Measurements from ENCODE around the gene RXRG. TPM values are rescaled to one million over a fixed set of nuclear protein-coding genes. Genes with fewer than 3 reads are reported as not detected.

RXRG gene
- total and polyA plus RNA-seq, 12 donors: 0.17 to 2.4 (median 1.0) TPM; not detected in 2

DNA sequence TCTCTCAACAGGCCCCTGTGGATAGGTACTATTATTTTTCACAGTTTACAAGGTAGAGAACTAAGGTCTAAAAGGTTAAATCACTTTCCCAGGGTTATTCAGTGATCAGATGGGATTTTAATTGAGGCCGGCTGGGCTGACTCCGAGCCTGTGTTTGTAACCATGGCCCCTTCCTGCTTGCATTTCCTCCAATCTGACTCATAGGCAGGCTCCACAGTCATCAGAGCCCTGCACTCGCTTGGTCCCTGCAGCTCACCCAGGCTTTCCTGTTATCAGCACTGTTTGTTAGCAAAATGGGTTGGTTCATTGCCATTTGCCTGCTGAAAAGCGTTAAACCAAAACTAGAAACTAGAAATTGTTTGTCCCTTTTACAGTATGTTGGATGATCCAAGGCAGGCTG, 47.0 kb downstream of the RXRG start:
- Histone ChIP-seq H3K4me1 (replicated peaks in 1 of 2) (peaks cover 0 to 5% of the 10 kb centered on the region in 2 donors), H3K27me3 (peaks cover 2% of the 10 kb centered on the region), H3K27ac (no peak overlapping the region), H3K9me3 (replicated peaks in 1 of 3) (no peaks in the 10 kb centered on the region), H3K4me3 (no peak overlapping the region), H3K36me3 (replicated peaks in 1 of 2) (no peaks in the 10 kb centered on the region)
- intact Hi-C loops (cut with DNase I): loop anchor here (10.0 kb wide), 1 partner anchor 517 kb away; no protein-coding TSS in a partner anchor
- DNase-seq: peak in 1 of 7 donors; percentile 57
- no peak for TF ChIP-seq POLR2A (IDR thresholded peaks at IDR 0.05)
- TF ChIP-seq, protein P1, sequence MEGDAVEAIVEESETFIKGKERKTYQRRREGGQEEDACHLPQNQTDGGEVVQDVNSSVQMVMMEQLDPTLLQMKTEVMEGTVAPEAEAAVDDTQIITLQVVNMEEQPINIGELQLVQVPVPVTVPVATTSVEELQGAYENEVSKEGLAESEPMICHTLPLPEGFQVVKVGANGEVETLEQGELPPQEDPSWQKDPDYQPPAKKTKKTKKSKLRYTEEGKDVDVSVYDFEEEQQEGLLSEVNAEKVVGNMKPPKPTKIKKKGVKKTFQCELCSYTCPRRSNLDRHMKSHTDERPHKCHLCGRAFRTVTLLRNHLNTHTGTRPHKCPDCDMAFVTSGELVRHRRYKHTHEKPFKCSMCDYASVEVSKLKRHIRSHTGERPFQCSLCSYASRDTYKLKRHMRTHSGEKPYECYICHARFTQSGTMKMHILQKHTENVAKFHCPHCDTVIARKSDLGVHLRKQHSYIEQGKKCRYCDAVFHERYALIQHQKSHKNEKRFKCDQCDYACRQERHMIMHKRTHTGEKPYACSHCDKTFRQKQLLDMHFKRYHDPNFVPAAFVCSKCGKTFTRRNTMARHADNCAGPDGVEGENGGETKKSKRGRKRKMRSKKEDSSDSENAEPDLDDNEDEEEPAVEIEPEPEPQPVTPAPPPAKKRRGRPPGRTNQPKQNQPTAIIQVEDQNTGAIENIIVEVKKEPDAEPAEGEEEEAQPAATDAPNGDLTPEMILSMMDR (IDR thresholded peaks at IDR 0.05): no peak
- 32 to 50% (median 41%) methylated on average over 4 of the region's 4 CpGs for WGBS, 4 donors

DNA sequence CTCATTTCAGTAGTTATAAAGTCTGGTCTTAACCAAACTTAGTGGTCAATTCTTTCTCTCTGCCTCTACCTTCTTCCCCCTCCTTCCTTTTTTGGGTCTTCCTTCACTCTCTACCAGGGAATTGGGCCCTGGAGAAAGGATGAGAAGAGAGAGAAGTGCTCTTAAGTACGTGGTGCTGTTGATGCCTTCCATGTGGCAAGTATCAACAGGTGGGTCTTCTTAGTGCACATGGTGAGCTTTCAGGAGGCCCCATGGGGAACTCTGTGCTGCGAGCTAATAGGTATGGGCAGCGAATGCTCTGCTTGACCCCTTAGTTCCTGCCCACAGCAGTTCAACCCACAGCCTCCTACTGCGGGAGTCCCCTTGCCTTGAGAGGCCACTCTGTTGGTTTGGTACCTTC, 49.0 kb downstream of the RXRG start:
- WGBS, 4 donors: 82 to 96% (median 90%) methylated on average over 3 to 4 of the region's 4 CpGs
- DNase-seq: no peak
- TF ChIP-seq POLR2A (IDR thresholded peaks at IDR 0.05): no peak
- TF ChIP-seq, protein P1 (IDR thresholded peaks at IDR 0.05): no peak
- no peaks in the 10 kb centered on the region for H3K9me3 ChIP-seq (replicated peaks in 1 of 3)
- no peak overlapping the region for H3K27ac ChIP-seq
- peaks cover 10% of the 10 kb centered on the region for H3K27me3 ChIP-seq
- peaks cover 0 to 5% of the 10 kb centered on the region in 2 donors for H3K4me1 ChIP-seq (replicated peaks in 1 of 2)
- intact Hi-C loops (cut with DNase I): loop anchor here (10.0 kb wide), 1 partner anchor 519 kb away; no protein-coding TSS in a partner anchor
- H3K36me3 ChIP-seq (replicated peaks in 1 of 2): no peaks in the 10 kb centered on the region
- no peak overlapping the region for H3K4me3 ChIP-seq

DNA sequence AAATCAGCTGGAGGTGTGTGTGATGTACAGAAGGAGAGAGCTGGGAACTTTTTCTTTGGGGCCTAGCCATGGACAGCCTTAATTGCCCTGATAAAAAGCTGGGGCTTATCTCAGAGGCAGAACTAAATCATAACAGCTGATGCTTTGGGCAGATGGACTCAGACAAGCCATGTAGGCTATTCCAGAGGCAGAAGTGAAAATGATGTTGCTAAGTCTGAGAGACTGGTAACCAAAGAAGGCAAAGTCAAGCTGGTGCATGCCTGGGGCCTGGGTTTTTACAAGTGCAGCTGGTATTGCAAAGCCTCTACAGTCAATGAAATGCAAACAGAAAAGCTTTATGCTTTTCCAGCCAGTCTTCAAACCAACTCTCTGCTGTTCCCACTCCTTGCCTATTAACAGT, 49.4 kb downstream of the RXRG start:
- intact Hi-C loops (cut with DNase I): loop anchor here (10.0 kb wide), 1 partner anchor 519 kb away; no protein-coding TSS in a partner anchor
- Histone ChIP-seq H3K27ac (no peak overlapping the region), H3K4me1 (replicated peaks in 1 of 2) (peaks cover 0 to 5% of the 10 kb centered on the region in 2 donors)

DNA sequence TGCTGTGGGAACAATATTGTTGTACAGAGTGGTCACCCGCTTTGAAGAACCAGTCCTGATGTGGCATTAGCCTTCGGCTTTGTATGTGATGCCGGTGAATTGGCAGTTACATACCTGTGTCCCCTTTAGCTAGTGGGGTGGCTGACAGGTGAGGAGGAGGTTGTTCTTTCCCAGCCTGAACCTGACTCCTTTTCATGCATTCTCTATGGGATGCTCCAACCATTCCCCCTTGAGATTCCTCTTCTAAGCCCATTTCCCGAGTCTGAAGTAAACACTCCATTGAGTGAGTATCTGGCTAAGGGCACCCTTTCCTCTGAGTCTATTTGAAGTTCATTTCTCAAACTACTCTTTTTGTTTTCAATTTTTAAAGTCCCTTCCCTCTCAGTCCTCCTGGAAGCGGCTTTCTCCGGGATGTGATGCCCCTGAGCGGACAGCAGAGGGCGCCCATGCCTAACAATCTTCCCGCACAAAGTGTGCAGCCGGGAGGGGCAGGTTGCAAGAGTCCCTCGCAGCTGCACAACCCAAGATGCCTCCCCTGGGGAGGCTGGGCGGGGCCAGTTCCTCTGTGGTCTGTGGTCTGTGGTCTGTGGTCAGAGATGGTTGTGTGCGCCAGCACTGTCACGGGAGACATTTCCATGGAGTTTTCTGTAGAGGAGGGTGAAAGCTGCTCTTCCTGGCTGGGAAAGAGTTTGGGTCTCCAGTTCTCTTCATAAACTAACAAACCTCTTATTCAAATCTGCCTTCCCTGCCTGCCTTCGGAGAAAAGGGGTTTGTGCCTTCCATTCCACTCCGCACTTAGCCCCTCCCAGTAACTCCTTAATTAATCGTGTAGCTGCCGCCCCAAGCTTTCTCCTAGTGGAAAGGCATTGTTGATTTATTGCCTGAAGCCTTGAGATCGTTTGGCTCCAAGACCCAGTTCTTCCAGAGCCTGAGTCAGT, 52.0 kb downstream of the RXRG start:
- peaks cover 11% of the 10 kb centered on the region for H3K27me3 ChIP-seq
- peaks cover 0 to 5% of the 10 kb centered on the region in 2 donors for H3K4me1 ChIP-seq (replicated peaks in 1 of 2)
- intact Hi-C loops (cut with DNase I): loop anchor here (2.0 to 10.0 kb wide), 2 partner anchors 202 to 522 kb away; no protein-coding TSS in a partner anchor
- no peaks in the 10 kb centered on the region for H3K9me3 ChIP-seq (replicated peaks in 1 of 3)
- 12 to 15% (median 12%) methylated on average over 18 to 19 of the region's 19 CpGs for WGBS, 4 donors
- H3K36me3 ChIP-seq (replicated peaks in 1 of 2): no peaks in the 10 kb centered on the region
- no peak for TF ChIP-seq POLR2A (IDR thresholded peaks at IDR 0.05)
- TF ChIP-seq, protein P1 (IDR thresholded peaks at IDR 0.05): peak; percentile 81 to 96 (median 91)
- peak; percentile 75 to 86 (median 76) for DNase-seq
- no peak overlapping the region for H3K27ac ChIP-seq
- H3K4me3 ChIP-seq: no peak overlapping the region

More for the DNA sequence above, 49.4 kb downstream of the RXRG start:
- no peak for TF ChIP-seq POLR2A (IDR thresholded peaks at IDR 0.05)
- TF ChIP-seq, protein P1 (IDR thresholded peaks at IDR 0.05): no peak
- Histone ChIP-seq H3K9me3 (replicated peaks in 1 of 3) (no peaks in the 10 kb centered on the region), H3K4me3 (no peak overlapping the region), H3K36me3 (replicated peaks in 1 of 2) (no peaks in the 10 kb centered on the region), H3K27me3 (peaks cover 11% of the 10 kb centered on the region)
- no peak for DNase-seq

All from adrenal gland (tissue), 12 donors.